Loucy (cell line): ENCODE data around the gene CASZ1.

Experiments
- CTCF ChIP-seq: fragments of 200-600 bp; sonication (generic); conservative IDR thresholded peaks from 2 replicates; pipeline ENCODE4 v1.5.1; 2014; ENCODE audit warnings: mild to moderate bottlenecking, antibody characterized with exemption, low read length
- EZH2phosphoT487 ChIP-seq: fragments of 200-600 bp; IDR thresholded peaks from 2 replicates; pipeline ENCODE4 v1.6.1; 2018; ENCODE audit warnings: antibody characterized with exemption, mild to moderate bottlenecking, moderate library complexity, borderline replicate concordance

- TF ChIP-seq CTCF (no peak), EZH2phosphoT487 (no peak)
Measured at GRCh38 chr1:10841118-10841517, 44.7 kb upstream of the CASZ1 start.
